Mesodermal cell (in vitro differentiated cells): ENCODE data around the gene MRPL52.

Experiments used
- H3K27ac ChIP-seq: 2 replicates; pipeline ENCODE4 v1.7.0; 2013; ENCODE audit warnings: mild to moderate bottlenecking, low read depth, low read length, moderate library complexity; ENCODE audit not compliant: severe bottlenecking
- H3K36me3 ChIP-seq: 2 replicates; pipeline ENCODE4 v1.7.1; 2013; ENCODE audit warnings: mild to moderate bottlenecking, low read length, moderate library complexity; ENCODE audit not compliant: control insufficient read depth, insufficient read depth
- H3K4me1 ChIP-seq: one replicate; pipeline ENCODE4 v1.7.1; 2013; ENCODE audit warnings: mild to moderate bottlenecking, low read length; ENCODE audit not compliant: insufficient read depth, control insufficient read depth, poor library complexity, severe bottlenecking
- H3K4me3 ChIP-seq: 2 replicates; pipeline ENCODE4 v1.7.0; 2013; ENCODE audit warnings: low read length, control low read depth, mild to moderate bottlenecking; ENCODE audit not compliant: insufficient read depth, poor library complexity, severe bottlenecking; ENCODE audit errors: extremely low read depth
- H3K9me3 ChIP-seq: 2 replicates; pipeline ENCODE4 v1.7.1; 2013; ENCODE audit warnings: mild to moderate bottlenecking, low read length, moderate library complexity; ENCODE audit not compliant: control insufficient read depth
- WGBS, 2 experiments: methylation state at CpG; one replicate each; pipeline ENCODE4 v1.1.5; 2013; ENCODE audit warnings: missing lambda C conversion rate in 2 of 2; ENCODE audit not compliant: insufficient coverage in 2 of 2; 5-methylcytosine and 5-hydroxymethylcytosine counted together

Gene MRPL52

GRCh38 chr14:22875003-22875747 lies 45.5 kb downstream of the MRPL52 start:
- H3K4me3 ChIP-seq, result no peak overlapping the region
- peaks cover 52% of the 10 kb centered on the region for H3K36me3 ChIP-seq
- no peak overlapping the region for H3K27ac ChIP-seq
- WGBS, 2 experiments, result 98% methylated on average over 12 to 13 of the region's 15 CpGs
- no peaks in the 10 kb centered on the region for H3K4me1 ChIP-seq
- no peaks in the 10 kb centered on the region for H3K9me3 ChIP-seq

GRCh38 chr14:22875748-22876319 lies 46.1 kb downstream of the MRPL52 start:
- 98 to 99% methylated on average over 19 to 20 of the region's 20 CpGs for WGBS, 2 experiments
- Histone ChIP-seq H3K36me3 (peaks cover 52% of the 10 kb centered on the region), H3K4me1 (no peaks in the 10 kb centered on the region), H3K4me3 (no peak overlapping the region), H3K27ac (no peak overlapping the region), H3K9me3 (no peaks in the 10 kb centered on the region)

GRCh38 chr14:22877000-22877501 lies 47.4 kb downstream of the MRPL52 start:
- WGBS, 2 experiments, result 95% methylated on average over 17 to 19 of the region's 22 CpGs
- no peak overlapping the region for H3K27ac ChIP-seq

GRCh38 chr14:22878271-22879246 lies 48.9 kb downstream of the MRPL52 start:
- no peaks in the 10 kb centered on the region for H3K9me3 ChIP-seq
- WGBS, 2 experiments, result 91 to 98% methylated on average over 5 to 8 of the region's 8 CpGs
- H3K36me3 ChIP-seq, result peaks cover 47% of the 10 kb centered on the region
- H3K4me3 ChIP-seq, result no peak overlapping the region
- no peak overlapping the region for H3K27ac ChIP-seq
- peaks cover 7% of the 10 kb centered on the region for H3K4me1 ChIP-seq

More at GRCh38 chr14:22877000-22877501, 47.4 kb downstream of the MRPL52 start:
- Histone ChIP-seq H3K4me1 (no peaks in the 10 kb centered on the region), H3K36me3 (peaks cover 52% of the 10 kb centered on the region), H3K9me3 (no peaks in the 10 kb centered on the region), H3K4me3 (no peak overlapping the region)

GRCh38 chr14:22882064-22882463 lies 52.4 kb downstream of the MRPL52 start:
- WGBS, 2 experiments, result 70 to 72% methylated on average over 4 to 5 of the region's 7 CpGs

GRCh38 chr14:22882529-22883172 lies 53.0 kb downstream of the MRPL52 start:
- peak overlapping the region; percentile 74 for H3K27ac ChIP-seq
- H3K36me3 ChIP-seq, result peaks cover 9% of the 10 kb centered on the region
- no peak overlapping the region for H3K4me3 ChIP-seq
- no peaks in the 10 kb centered on the region for H3K9me3 ChIP-seq
- WGBS, 2 experiments, result 60 to 83% methylated on average over 2 of the region's 6 CpGs
- peaks cover 7% of the 10 kb centered on the region for H3K4me1 ChIP-seq

More at GRCh38 chr14:22882064-22882463, 52.4 kb downstream of the MRPL52 start:
- peaks cover 7% of the 10 kb centered on the region for H3K4me1 ChIP-seq
- no peaks in the 10 kb centered on the region for H3K9me3 ChIP-seq
- no peak overlapping the region for H3K4me3 ChIP-seq
- H3K36me3 ChIP-seq, result peaks cover 14% of the 10 kb centered on the region
- no peak overlapping the region for H3K27ac ChIP-seq

GRCh38 chr14:22883173-22883976 lies 53.7 kb downstream of the MRPL52 start, which contains the start of gene REM2:
Gene REM2, plus strand, starts transcription at chr14:22883222. Its CDS starts 66 bp downstream, at chr14:22883288.
- no peak within 1 kb of the TSS for H3K4me3 ChIP-seq
- peak within 1 kb of the TSS; percentile 74 for H3K27ac ChIP-seq
- WGBS, 2 experiments, result 36 to 49% methylated on average over 5 to 13 of the region's 15 CpGs
- peaks cover 2% of the 10 kb centered on the region for H3K36me3 ChIP-seq
- H3K9me3 ChIP-seq, result no peaks in the 10 kb centered on the region
- H3K4me1 ChIP-seq, result peaks cover 9% of the 10 kb centered on the region

GRCh38 chr14:22884076-22884737 lies 54.5 kb downstream of the MRPL52 start:
- H3K27ac ChIP-seq, result no peak overlapping the region
- H3K36me3 ChIP-seq, result no peaks in the 10 kb centered on the region
- H3K4me3 ChIP-seq, result no peak overlapping the region
- WGBS, 2 experiments, result 92 to 100% methylated on average over 5 to 6 of the region's 7 CpGs
- H3K9me3 ChIP-seq, result no peaks in the 10 kb centered on the region
- peaks cover 9% of the 10 kb centered on the region for H3K4me1 ChIP-seq
